Measurements from ENCODE around the gene RAB11FIP4.

GRCh38 chr17:31411707-31412285 is 20.3 kb downstream of the RAB11FIP4 start:
- TF ChIP-seq CTCF (IDR thresholded peaks at IDR 0.05 in 2 of 3, conservative IDR thresholded peaks at IDR 0.05 in 1 of 3; ENCODE audit: borderline replicate concordance in 1 of 3, insufficient read depth in 1 of 3, low read depth in 2 of 3, low read length in 2 of 3) = no peak
- no peak for TF ChIP-seq POLR2A (IDR thresholded peaks at IDR 0.05; ENCODE audit: borderline replicate concordance, extremely low read depth, insufficient read depth, insufficient read length)
- no peak for TF ChIP-seq REST (IDR thresholded peaks at IDR 0.05; ENCODE audit: low read depth)
- TF ChIP-seq SIN3A (IDR thresholded peaks at IDR 0.05; ENCODE audit: low read depth) = no peak
- TF ChIP-seq POLR2AphosphoS5 (IDR thresholded peaks at IDR 0.05; ENCODE audit: low read depth, low read length) = no peak
- TF ChIP-seq EZH2 (IDR thresholded peaks at IDR 0.05) = no peak
- TF ChIP-seq ATF3 (IDR thresholded peaks at IDR 0.05) = no peak
- TF ChIP-seq EGR1 (IDR thresholded peaks at IDR 0.05; ENCODE audit: low read depth) = no peak
- no peak for TF ChIP-seq ZNF274 (IDR thresholded peaks at IDR 0.05; ENCODE audit: low read depth, low read length)
- TF ChIP-seq RAD21 (IDR thresholded peaks at IDR 0.05; ENCODE audit: low read depth) = no peak
- TF ChIP-seq YY1 (IDR thresholded peaks at IDR 0.05; ENCODE audit: extremely low read depth, insufficient replicate concordance, low read depth, low read length) = no peak

Measured in HCT116 (cell line).